Measurements from ENCODE around the gene DCAF16.

DCAF16 gene

GRCh38 chr4:17765514-17766286 lies 44.9 kb downstream of the DCAF16 start:
- ChIA-PET POLR2A (ENCODE audit: low non-redundant PET) (no interaction called here), CTCF (no interaction called here)
- no peak for TF ChIP-seq CTCF (conservative IDR thresholded peaks at IDR 0.05; ENCODE audit: low read depth)
- no peak for DNase-seq (ENCODE audit: low spot score)
- H3K27ac ChIP-seq: no peak overlapping the region

- POLR2A ChIA-PET (ENCODE audit: low non-redundant PET): no interaction called here
Observed at GRCh38 chr4:17763931-17764330, 46.6 kb downstream of the DCAF16 start.

GRCh38 chr4:17763416-17763815 lies 47.1 kb downstream of the DCAF16 start:
- H3K27ac ChIP-seq: no peak overlapping the region
- DNase-seq (ENCODE audit: low spot score): no peak
- POLR2A ChIA-PET (ENCODE audit: low non-redundant PET): no interaction called here
- no peak for TF ChIP-seq CTCF (conservative IDR thresholded peaks at IDR 0.05; ENCODE audit: low read depth)
- CTCF ChIA-PET: interaction anchor here (0.7 kb wide), 1 partner anchor 54 kb away, joined by 3 read pairs; no protein-coding TSS in a partner anchor

More at GRCh38 chr4:17763931-17764330, 46.6 kb downstream of the DCAF16 start:
- TF ChIP-seq CTCF (conservative IDR thresholded peaks at IDR 0.05; ENCODE audit: low read depth): no peak
- H3K27ac ChIP-seq: no peak overlapping the region
- CTCF ChIA-PET: no interaction called here
- no peak for DNase-seq (ENCODE audit: low spot score)

GRCh38 chr4:17762726-17763125 lies 47.8 kb downstream of the DCAF16 start:
- H3K27ac ChIP-seq: no peak overlapping the region
- POLR2A ChIA-PET (ENCODE audit: low non-redundant PET): no interaction called here
- CTCF ChIA-PET: interaction anchor here (0.7 kb wide), 1 partner anchor 55 kb away, joined by 3 read pairs; no protein-coding TSS in a partner anchor

GRCh38 chr4:17761062-17761461 lies 49.5 kb downstream of the DCAF16 start:
- H3K27ac ChIP-seq: no peak overlapping the region
- ChIA-PET CTCF (no interaction called here), POLR2A (ENCODE audit: low non-redundant PET) (no interaction called here)
- no peak for DNase-seq (ENCODE audit: low spot score)
- no peak for TF ChIP-seq CTCF (conservative IDR thresholded peaks at IDR 0.05; ENCODE audit: low read depth)

More at GRCh38 chr4:17762726-17763125, 47.8 kb downstream of the DCAF16 start:
- no peak for TF ChIP-seq CTCF (conservative IDR thresholded peaks at IDR 0.05; ENCODE audit: low read depth)
- DNase-seq (ENCODE audit: low spot score): no peak

- no peak overlapping the region for H3K27ac ChIP-seq
- TF ChIP-seq CTCF (conservative IDR thresholded peaks at IDR 0.05; ENCODE audit: low read depth): no peak
- ChIA-PET CTCF (no interaction called here), POLR2A (ENCODE audit: low non-redundant PET) (no interaction called here)
- DNase-seq (ENCODE audit: low spot score): no peak
Observed at GRCh38 chr4:17760626-17761025, 49.9 kb downstream of the DCAF16 start.

All from RWPE1 (cell line).